ENCODE results near the gene ZBTB40. TPM values are rescaled to one million over a fixed set of nuclear protein-coding genes. Genes with fewer than 3 reads are reported as not detected.

Gene ZBTB40
- total RNA-seq, 1 experiment from 2014 or later = 16.3 TPM

DNA sequence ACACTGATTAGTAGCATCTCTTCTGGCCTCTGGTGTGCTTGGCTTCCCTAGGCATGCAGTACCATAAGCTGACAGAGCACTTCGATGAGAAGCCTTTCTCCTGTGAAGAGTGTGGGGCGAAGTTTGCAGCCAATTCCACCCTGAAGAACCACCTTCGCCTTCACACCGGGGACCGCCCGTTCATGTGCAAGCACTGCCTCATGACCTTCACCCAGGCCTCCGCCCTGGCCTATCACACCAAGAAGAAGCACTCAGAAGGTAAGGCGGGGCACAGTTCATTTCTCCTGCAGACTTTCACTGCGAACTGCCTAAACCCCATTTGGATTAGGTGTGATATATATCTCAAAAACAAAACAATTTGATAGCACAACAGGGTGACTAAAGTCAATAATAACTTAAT is 61.2 kb downstream of the ZBTB40 start:
- H3K14ac ChIP-seq (ENCODE audit: insufficient read depth, low read length) = no peak overlapping the region
- no peak overlapping the region for H2AK5ac ChIP-seq (ENCODE audit: insufficient read length, low read length)
- no peak overlapping the region for H2BK120ac ChIP-seq (ENCODE audit: low read depth, low read length, poor library complexity, severe bottlenecking)
- no peaks in the 10 kb centered on the region for H3K79me2 ChIP-seq (ENCODE audit: insufficient read depth, low read length)
- no peak overlapping the region for H4K91ac ChIP-seq (ENCODE audit: insufficient read length, low read depth, low read length)
- no peak overlapping the region for H3K9ac ChIP-seq (ENCODE audit: extremely low read depth, insufficient read length, low read length)
- no peak overlapping the region for H3K4me2 ChIP-seq (ENCODE audit: insufficient read depth, insufficient read length, low read length)
- no peaks in the 10 kb centered on the region for H3K9me3 Mint-ChIP-seq
- no peaks in the 10 kb centered on the region for H3K27me3 ChIP-seq (ENCODE audit: insufficient read depth, low read length)
- peaks cover 14 to 79% (median 33%) of the 10 kb centered on the region in 3 experiments; a peak in 5 of 7 replicates for H3K36me3 Mint-ChIP-seq (ENCODE audit: insufficient read depth in 1 of 3, low read depth in 3 of 3)
- H4K5ac ChIP-seq (ENCODE audit: insufficient read length, low read depth, low read length) = no peak overlapping the region
- no peak overlapping the region for H2BK15ac ChIP-seq (ENCODE audit: low read depth, low read length)
- no peaks in the 10 kb centered on the region for H3K79me1 ChIP-seq (ENCODE audit: insufficient read depth, low read depth, low read length, poor library complexity, severe bottlenecking)
- H3K23me2 ChIP-seq (ENCODE audit: insufficient read length, low read depth, low read length, poor library complexity, severe bottlenecking) = no peaks in the 10 kb centered on the region
- H3K9me3 ChIP-seq (ENCODE audit: control insufficient read depth, low read depth, low read length) = no peaks in the 10 kb centered on the region
- H2BK12ac ChIP-seq (ENCODE audit: insufficient read length, low read depth, low read length) = no peak overlapping the region
- H3K27ac Mint-ChIP-seq = no peak overlapping the region
- no peak overlapping the region for H3K56ac ChIP-seq (ENCODE audit: insufficient read length, low read depth, low read length)
- H3K4me1 ChIP-seq (ENCODE audit: insufficient read depth, low read length) = no peaks in the 10 kb centered on the region
- no peaks in the 10 kb centered on the region for H3K4me1 Mint-ChIP-seq
- no peak overlapping the region for H2BK20ac ChIP-seq (ENCODE audit: low read depth, low read length, poor library complexity, severe bottlenecking)
- no peak overlapping the region for H3K23ac ChIP-seq (ENCODE audit: insufficient read length, low read depth, low read length)
- H3K27ac ChIP-seq (ENCODE audit: insufficient read length, low read depth, low read length) = no peak overlapping the region
- no peaks in the 10 kb centered on the region for H4K20me1 ChIP-seq (ENCODE audit: control insufficient read depth, insufficient read depth, insufficient read length)
- H3K4ac ChIP-seq (ENCODE audit: low read depth, low read length) = no peak overlapping the region
- no peak overlapping the region for H3T11ph ChIP-seq (ENCODE audit: low read length)
- H4K8ac ChIP-seq (replicated peaks; ENCODE audit: insufficient read length, low read depth, low read length) = no peak overlapping the region
- TF ChIP-seq, protein P1, sequence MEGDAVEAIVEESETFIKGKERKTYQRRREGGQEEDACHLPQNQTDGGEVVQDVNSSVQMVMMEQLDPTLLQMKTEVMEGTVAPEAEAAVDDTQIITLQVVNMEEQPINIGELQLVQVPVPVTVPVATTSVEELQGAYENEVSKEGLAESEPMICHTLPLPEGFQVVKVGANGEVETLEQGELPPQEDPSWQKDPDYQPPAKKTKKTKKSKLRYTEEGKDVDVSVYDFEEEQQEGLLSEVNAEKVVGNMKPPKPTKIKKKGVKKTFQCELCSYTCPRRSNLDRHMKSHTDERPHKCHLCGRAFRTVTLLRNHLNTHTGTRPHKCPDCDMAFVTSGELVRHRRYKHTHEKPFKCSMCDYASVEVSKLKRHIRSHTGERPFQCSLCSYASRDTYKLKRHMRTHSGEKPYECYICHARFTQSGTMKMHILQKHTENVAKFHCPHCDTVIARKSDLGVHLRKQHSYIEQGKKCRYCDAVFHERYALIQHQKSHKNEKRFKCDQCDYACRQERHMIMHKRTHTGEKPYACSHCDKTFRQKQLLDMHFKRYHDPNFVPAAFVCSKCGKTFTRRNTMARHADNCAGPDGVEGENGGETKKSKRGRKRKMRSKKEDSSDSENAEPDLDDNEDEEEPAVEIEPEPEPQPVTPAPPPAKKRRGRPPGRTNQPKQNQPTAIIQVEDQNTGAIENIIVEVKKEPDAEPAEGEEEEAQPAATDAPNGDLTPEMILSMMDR (conservative IDR thresholded peaks at IDR 0.05) = no peak
- no peak overlapping the region for H3K4me3 Mint-ChIP-seq
- H3K18ac ChIP-seq (ENCODE audit: insufficient read length, low read depth, low read length) = no peak overlapping the region
- no peak for DNase-seq
- no peak overlapping the region for H2AFZ ChIP-seq (ENCODE audit: low read length)
- H2BK5ac ChIP-seq (ENCODE audit: insufficient read length, low read length) = no peak overlapping the region
- H3K27me3 Mint-ChIP-seq (ENCODE audit: low read depth) = no peaks in the 10 kb centered on the region
- no CpG with 5 or more reads among the region's 9 CpGs for WGBS (ENCODE audit: extremely low coverage, insufficient read length, low lambda C conversion rate)
